DOHH2 (cell line): ENCODE results near the gene UMAD1.
"Not testable (repeated sequence)": the region's sequence is repeated elsewhere in the genome, so short reads cannot be mapped to it uniquely, and the experiment has no call there.

ENCODE experiments used
- H3F3A ChIP-seq: fragments of 200-600 bp; sonication (generic), shearing (Covaris generic); 2 replicates; pipeline ENCODE4 v1.6.0; 2016; ENCODE audit warnings: antibody characterized with exemption, mild to moderate bottlenecking; ENCODE audit not compliant: control insufficient read depth, insufficient read depth
- H3K27ac ChIP-seq: fragments of 200-600 bp; sonication (generic); 2 replicates; pipeline ENCODE4 v1.5.1; 2014; ENCODE audit warnings: low read depth, mild to moderate bottlenecking, low read length, moderate library complexity
- H3K27me3 ChIP-seq: fragments of 200-600 bp; sonication (generic); 2 replicates; pipeline ENCODE4 v1.6.1; 2014; ENCODE audit warnings: mild to moderate bottlenecking, low read length, mixed read lengths; ENCODE audit not compliant: control insufficient read depth
- H3K36me3 ChIP-seq: fragments of 200-600 bp; sonication (generic); 2 replicates; pipeline ENCODE4 v1.6.1; 2014; ENCODE audit warnings: mild to moderate bottlenecking, low read length, moderate library complexity, mixed read lengths; ENCODE audit not compliant: control insufficient read depth
- H3K4me1 ChIP-seq: fragments of 200-600 bp; sonication (generic); 2 replicates; pipeline ENCODE4 v1.6.1; 2014; ENCODE audit warnings: mild to moderate bottlenecking, low read length, mixed read lengths; ENCODE audit not compliant: control insufficient read depth
- H3K4me2 ChIP-seq: fragments of 200-600 bp; sonication (generic); 2 replicates; pipeline ENCODE4 v1.6.0; 2014; ENCODE audit warnings: mild to moderate bottlenecking, low read length, moderate library complexity
- H3K4me3 ChIP-seq: fragments of 200-600 bp; sonication (generic); 2 replicates; pipeline ENCODE4 v1.5.1; 2014; ENCODE audit warnings: mild to moderate bottlenecking, low read length, mixed read lengths
- H3K79me2 ChIP-seq: fragments of 200-600 bp; sonication (generic); 2 replicates; pipeline ENCODE4 v1.6.1; 2014; ENCODE audit warnings: mild to moderate bottlenecking, low read length, mixed read lengths; ENCODE audit not compliant: control insufficient read depth
- H3K9me2 ChIP-seq: fragments of 200-600 bp; sonication (generic); replicated peaks from 2 replicates; pipeline ENCODE4 v1.6.1; 2014; ENCODE audit warnings: mild to moderate bottlenecking, low read length, mixed read lengths; ENCODE audit not compliant: control insufficient read depth
- H3K9me3 ChIP-seq: fragments of 200-600 bp; sonication (generic); 2 replicates; pipeline ENCODE4 v1.6.1; 2014; ENCODE audit warnings: antibody characterized with exemption, low read length, mixed read lengths; ENCODE audit not compliant: control insufficient read depth, insufficient read depth
- H4K20me1 ChIP-seq: fragments of 200-600 bp; sonication (generic); 2 replicates; pipeline ENCODE4 v1.6.0; 2014; ENCODE audit warnings: low read depth, mild to moderate bottlenecking, antibody characterized with exemption, low read length, moderate library complexity; ENCODE audit not compliant: control insufficient read depth, insufficient read depth
- EZH2phosphoT487 ChIP-seq: fragments of 200-600 bp; sonication (generic); IDR thresholded peaks from 2 replicates; pipeline ENCODE4 v1.6.1; 2017; ENCODE audit warnings: borderline replicate concordance, mild to moderate bottlenecking, antibody characterized with exemption, low read length, moderate library complexity, mixed read lengths
- TF ChIP-seq, protein P1 (sequence below): fragments of 200-600 bp; sonication (generic); IDR thresholded peaks from one replicate; pipeline ENCODE4 v1.5.1; 2014; ENCODE audit warnings: antibody characterized with exemption, mild to moderate bottlenecking, low read depth, low read length; ENCODE audit not compliant: poor library complexity, severe bottlenecking

The UMAD1 gene

GRCh38 chr7:7816816-7817536 lies 176.4 kb downstream of the UMAD1 start:
- Histone ChIP-seq H3K4me2 (peak overlapping the region; percentile 81), H3K9me2 (no peaks in the 10 kb centered on the region), H3K4me3 (peak overlapping the region; percentile 67), H4K20me1 (no peaks in the 10 kb centered on the region), H3F3A (peaks cover 9% of the 10 kb centered on the region; the same call in 1 of the 2 replicates), H3K36me3 (peaks cover 19% of the 10 kb centered on the region), H3K4me1 (peaks cover 71% of the 10 kb centered on the region), H3K27ac (peak overlapping the region; percentile 78), H3K79me2 (no peaks in the 10 kb centered on the region), H3K9me3 (peaks cover 20% of the 10 kb centered on the region), H3K27me3 (no peaks in the 10 kb centered on the region)
- TF ChIP-seq, protein P1, sequence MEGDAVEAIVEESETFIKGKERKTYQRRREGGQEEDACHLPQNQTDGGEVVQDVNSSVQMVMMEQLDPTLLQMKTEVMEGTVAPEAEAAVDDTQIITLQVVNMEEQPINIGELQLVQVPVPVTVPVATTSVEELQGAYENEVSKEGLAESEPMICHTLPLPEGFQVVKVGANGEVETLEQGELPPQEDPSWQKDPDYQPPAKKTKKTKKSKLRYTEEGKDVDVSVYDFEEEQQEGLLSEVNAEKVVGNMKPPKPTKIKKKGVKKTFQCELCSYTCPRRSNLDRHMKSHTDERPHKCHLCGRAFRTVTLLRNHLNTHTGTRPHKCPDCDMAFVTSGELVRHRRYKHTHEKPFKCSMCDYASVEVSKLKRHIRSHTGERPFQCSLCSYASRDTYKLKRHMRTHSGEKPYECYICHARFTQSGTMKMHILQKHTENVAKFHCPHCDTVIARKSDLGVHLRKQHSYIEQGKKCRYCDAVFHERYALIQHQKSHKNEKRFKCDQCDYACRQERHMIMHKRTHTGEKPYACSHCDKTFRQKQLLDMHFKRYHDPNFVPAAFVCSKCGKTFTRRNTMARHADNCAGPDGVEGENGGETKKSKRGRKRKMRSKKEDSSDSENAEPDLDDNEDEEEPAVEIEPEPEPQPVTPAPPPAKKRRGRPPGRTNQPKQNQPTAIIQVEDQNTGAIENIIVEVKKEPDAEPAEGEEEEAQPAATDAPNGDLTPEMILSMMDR: no peak
- no peak for TF ChIP-seq EZH2phosphoT487

DNA sequence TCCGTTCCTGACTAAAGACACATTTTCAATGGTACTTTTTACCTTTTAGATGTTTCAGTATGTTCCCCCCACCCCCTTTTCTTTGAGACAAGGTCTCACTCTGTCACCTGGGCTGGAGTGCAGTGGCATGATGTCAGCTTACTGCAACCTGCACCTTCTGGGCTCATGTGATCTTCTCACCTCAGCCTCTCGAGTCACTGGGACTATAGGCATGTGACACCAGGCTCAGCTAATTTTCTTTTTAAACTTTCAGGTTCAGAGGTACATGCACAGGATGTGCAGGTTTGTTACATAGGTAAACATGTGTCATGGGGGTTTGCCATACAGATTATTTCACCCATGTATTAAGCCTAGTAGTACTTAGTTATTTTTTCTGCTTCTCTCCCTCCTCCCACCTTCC lies 177.2 kb downstream of the UMAD1 start:
- H3F3A ChIP-seq: peaks cover 9% of the 10 kb centered on the region; the same call in 1 of the 2 replicates
- no peak overlapping the region for H3K27ac ChIP-seq
- H3K9me2 ChIP-seq: no peaks in the 10 kb centered on the region
- peaks cover 19% of the 10 kb centered on the region for H3K36me3 ChIP-seq
- no peaks in the 10 kb centered on the region for H3K27me3 ChIP-seq
- H3K4me1 ChIP-seq: peaks cover 71% of the 10 kb centered on the region
- H3K4me2 ChIP-seq: no peak overlapping the region
- H3K79me2 ChIP-seq: no peaks in the 10 kb centered on the region
- no peaks in the 10 kb centered on the region for H4K20me1 ChIP-seq
- H3K4me3 ChIP-seq: 0 out of 2 replicates have a peak overlapping the region, but pooled peaks have one; percentile 1
- TF ChIP-seq, protein P1: no peak
- TF ChIP-seq EZH2phosphoT487: no peak
- peaks cover 20% of the 10 kb centered on the region for H3K9me3 ChIP-seq

GRCh38 chr7:7818179-7818578 lies 177.6 kb downstream of the UMAD1 start:
- H3K4me1 ChIP-seq: peaks cover 71% of the 10 kb centered on the region
- H3K9me2 ChIP-seq, H3F3A ChIP-seq, H4K20me1 ChIP-seq, H3K27me3 ChIP-seq, H3K79me2 ChIP-seq: not testable (repeated sequence)
- peaks cover 20% of the 10 kb centered on the region for H3K9me3 ChIP-seq
- H3K4me3 ChIP-seq: 0 out of 2 replicates have a peak overlapping the region, but pooled peaks have one; percentile 1
- H3K4me2 ChIP-seq: peak overlapping the region; percentile 15; the same call in 1 of the 2 replicates
- H3K36me3 ChIP-seq: peaks cover 19% of the 10 kb centered on the region
- peak overlapping the region; percentile 14; the same call in 1 of the 2 replicates for H3K27ac ChIP-seq
